MCF 10A (cell line): Measurements from ENCODE around the gene ARL4C. TPM values are rescaled to one million over a fixed set of nuclear protein-coding genes. Genes with fewer than 3 reads are reported as not detected.
A peak's percentile ranks its signal among the peaks of the same experiment; 100 is the strongest.

ENCODE experiments used
- BruUV-seq: library from RNA; stranded (reverse); fragments of 400-500 nt; replicated peaks from 2 replicates; lab custom pipeline; 2021; lab: Mats Ljungman, UMichigan
- CTCF ChIA-PET: fragments of 300-600 bp; sonication (Branson Sonifier 250); formaldehyde crosslinking; extraction: SDS; loops from one replicate; lab custom pipeline; 2021; ENCODE audit warnings: antibody characterized with exemption, inconsistent platforms; lab: Yijun Ruan, JAX
- POLR2A ChIA-PET: fragments of 300-600, 350-650 bp; sonication (Branson Sonifier 250); formaldehyde crosslinking; extraction: SDS; loops from one replicate; lab custom pipeline; 2020; ENCODE audit warnings: antibody characterized with exemption, inconsistent platforms; lab: Yijun Ruan, JAX
- DNase-seq: peaks from one replicate; pipeline ENCODE4 v3.0.0-alpha.2; 2018; ENCODE audit not compliant: unreplicated experiment
- H3K27ac Mint-ChIP-seq: one replicate; pipeline ENCODE4 v1.8.0; 2022; ENCODE audit warnings: mild to moderate bottlenecking, low read depth, mixed read lengths; ENCODE audit not compliant: unreplicated experiment
- H3K27me3 Mint-ChIP-seq: one replicate; pipeline ENCODE4 v1.8.0; 2022; ENCODE audit warnings: mixed read lengths; ENCODE audit not compliant: insufficient read depth, unreplicated experiment
- H3K36me3 Mint-ChIP-seq: one replicate; pipeline ENCODE4 v1.8.0; 2022; ENCODE audit warnings: mild to moderate bottlenecking, moderate library complexity, mixed read lengths; ENCODE audit not compliant: insufficient read depth, unreplicated experiment
- H3K4me1 Mint-ChIP-seq: one replicate; pipeline ENCODE4 v1.8.0; 2022; ENCODE audit warnings: mixed read lengths; ENCODE audit not compliant: insufficient read depth, unreplicated experiment
- H3K4me3 Mint-ChIP-seq: one replicate; pipeline ENCODE4 v1.8.0; 2022; ENCODE audit warnings: mild to moderate bottlenecking, moderate library complexity, mixed read lengths; ENCODE audit not compliant: unreplicated experiment
- H3K9me3 Mint-ChIP-seq: one replicate; pipeline ENCODE4 v1.8.0; 2022; ENCODE audit warnings: mixed read lengths; ENCODE audit not compliant: unreplicated experiment
- intact Hi-C: fragments of 100-400 bp; cut with micrococcal nuclease; formaldehyde crosslinking; loops from 2 replicates; pipeline ENCODE4 v1.14.1; 2022
- total RNA-seq: library from RNA; stranded (reverse); gene quantifications from 2 replicates; pipeline ENCODE4 v1.2.3, GENCODE V29; 2022
- TF ChIP-seq, protein P1 (sequence below): fragments of 200-600 bp; IDR thresholded peaks from one replicate; pipeline ENCODE4 v1.8.0; 2022; ENCODE audit warnings: antibody characterized with exemption, mild to moderate bottlenecking; ENCODE audit not compliant: unreplicated experiment

ARL4C gene
- total RNA-seq, 1 experiment from 2014 or later = 3.5 TPM

GRCh38 chr2:234444242-234444730 lies 52.6 kb downstream of the ARL4C start:
- ChIA-PET POLR2A (interaction anchor here (0.5 to 1.4 kb wide), 3 partner anchors 9 to 309 kb away, joined by 3 to 4 read pairs (median 3); no protein-coding TSS in a partner anchor), CTCF (interaction anchor here (0.5 kb wide), 1 partner anchor 525 kb away, joined by 3 read pairs; no protein-coding TSS in a partner anchor)
- H3K9me3 Mint-ChIP-seq = no peaks in the 10 kb centered on the region
- no peaks in the 10 kb centered on the region for H3K27me3 Mint-ChIP-seq
- H3K36me3 Mint-ChIP-seq = no peaks in the 10 kb centered on the region
- H3K27ac Mint-ChIP-seq = peak overlapping the region; percentile 17
- no TSS peak for BruUV-seq
- no peak for DNase-seq
- intact Hi-C loops = no loop called here
- no peak overlapping the region for H3K4me3 Mint-ChIP-seq
- TF ChIP-seq, protein P1, sequence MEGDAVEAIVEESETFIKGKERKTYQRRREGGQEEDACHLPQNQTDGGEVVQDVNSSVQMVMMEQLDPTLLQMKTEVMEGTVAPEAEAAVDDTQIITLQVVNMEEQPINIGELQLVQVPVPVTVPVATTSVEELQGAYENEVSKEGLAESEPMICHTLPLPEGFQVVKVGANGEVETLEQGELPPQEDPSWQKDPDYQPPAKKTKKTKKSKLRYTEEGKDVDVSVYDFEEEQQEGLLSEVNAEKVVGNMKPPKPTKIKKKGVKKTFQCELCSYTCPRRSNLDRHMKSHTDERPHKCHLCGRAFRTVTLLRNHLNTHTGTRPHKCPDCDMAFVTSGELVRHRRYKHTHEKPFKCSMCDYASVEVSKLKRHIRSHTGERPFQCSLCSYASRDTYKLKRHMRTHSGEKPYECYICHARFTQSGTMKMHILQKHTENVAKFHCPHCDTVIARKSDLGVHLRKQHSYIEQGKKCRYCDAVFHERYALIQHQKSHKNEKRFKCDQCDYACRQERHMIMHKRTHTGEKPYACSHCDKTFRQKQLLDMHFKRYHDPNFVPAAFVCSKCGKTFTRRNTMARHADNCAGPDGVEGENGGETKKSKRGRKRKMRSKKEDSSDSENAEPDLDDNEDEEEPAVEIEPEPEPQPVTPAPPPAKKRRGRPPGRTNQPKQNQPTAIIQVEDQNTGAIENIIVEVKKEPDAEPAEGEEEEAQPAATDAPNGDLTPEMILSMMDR = no peak
- peaks cover 14% of the 10 kb centered on the region for H3K4me1 Mint-ChIP-seq
